HepG2 (cell line): Measurements from ENCODE around the gene PKNOX2. TPM values are rescaled to one million over a fixed set of nuclear protein-coding genes. Genes with fewer than 3 reads are reported as not detected.

Experiments used
- ATAC-seq: fragments of 200-7000 bp; cut with Tn5 transposase; 3 replicates; pipeline ENCODE4 v1.9.1; 2020; ENCODE audit warnings: mild to moderate bottlenecking, moderate library complexity
- BruUV-seq: library from RNA; stranded (reverse); fragments of 400-500 nt; replicated peaks from 2 replicates; lab custom pipeline; 2021; lab: Mats Ljungman, UMichigan
- CTCF ChIA-PET: fragments of 300-600 bp; formaldehyde crosslinking; extraction: SDS; loops from one replicate; lab custom pipeline; 2021; ENCODE audit warnings: low total read pairs, inconsistent platforms, low intra/inter-chr PET ratio; lab: Yijun Ruan, JAX
- POLR2A ChIA-PET: fragments of 350-600 bp; sonication (Branson Sonifier 250); formaldehyde crosslinking; loops from one replicate; lab custom pipeline; 2020; ENCODE audit warnings: antibody characterized with exemption, inconsistent platforms; lab: Yijun Ruan, JAX
- DNase-seq: peaks from one replicate; pipeline ENCODE4 v3.0.0-alpha.2; 2015; ENCODE audit warnings: low spot score
- FAIRE-seq: peaks from 3 replicates; lab custom pipeline; 2011; peaks lifted over from hg19 to GRCh38; lab: Jason Lieb, UNC
- H2AFZ ChIP-seq: one replicate; pipeline ENCODE4 v1.6.1; 2011; ENCODE audit warnings: low read length, inconsistent platforms
- H3K27ac ChIP-seq: fragments of 300-600 bp; 3 replicates; pipeline ENCODE4 v1.8.0; 2011; ENCODE audit warnings: mixed run types, mild to moderate bottlenecking, mixed read lengths, low read length, inconsistent platforms; ENCODE audit not compliant: insufficient read depth; ENCODE audit errors: extremely low read length
- H3K27me3 ChIP-seq, 2 experiments: fragments of 200-600 bp in 1 of 2; 2 replicates in 1 of 2; 3 replicates in 1 of 2; pipeline versions ENCODE4 v1.6.0 to v1.8.0; 2011; ENCODE audit warnings: low read length in 2 of 2, mild to moderate bottlenecking in 2 of 2, moderate library complexity in 2 of 2, inconsistent platforms in 1 of 2; ENCODE audit not compliant: insufficient read depth in 2 of 2, control insufficient read depth in 1 of 2
- H3K36me3 ChIP-seq, 2 experiments: fragments of 200-600 bp in 1 of 2; replicated peaks in 1 of 2; 2 replicates in 1 of 2; 3 replicates in 1 of 2; pipeline versions ENCODE4 v1.5.1 to v1.8.0; 2011; ENCODE audit warnings: low read length in 2 of 2, inconsistent platforms in 1 of 2; ENCODE audit not compliant: insufficient read depth in 2 of 2, control insufficient read depth in 1 of 2
- H3K4me1 ChIP-seq: 2 replicates; pipeline ENCODE4 v1.5.1; 2012; ENCODE audit warnings: low read length, inconsistent platforms; ENCODE audit not compliant: insufficient read depth
- H3K4me2 ChIP-seq: 2 replicates; pipeline ENCODE4 v1.6.0; 2011; ENCODE audit warnings: low read depth, low read length, inconsistent platforms
- H3K4me3 ChIP-seq, 3 experiments: fragments of 200-600 bp in 1 of 3; sonication (generic), shearing (Covaris generic) in 1 of 3; replicated peaks in 1 of 3; 2 replicates each; pipeline ENCODE4 v1.5.1; 2011 to 2016; ENCODE audit warnings: low read length in 3 of 3, inconsistent platforms in 2 of 3, low read depth in 2 of 3, mild to moderate bottlenecking in 2 of 3, control low read depth in 1 of 3, mixed read lengths in 1 of 3; ENCODE audit not compliant: insufficient read depth in 1 of 3
- H3K79me2 ChIP-seq: one replicate; pipeline ENCODE4 v1.6.1; 2011; ENCODE audit warnings: low read length, inconsistent platforms; ENCODE audit not compliant: insufficient read depth
- H3K9ac ChIP-seq: 2 replicates; pipeline ENCODE4 v1.6.0; 2011; ENCODE audit warnings: mild to moderate bottlenecking, low read depth, low read length, inconsistent platforms; ENCODE audit not compliant: insufficient read depth
- H3K9me3 ChIP-seq: 2 replicates; pipeline ENCODE4 v1.5.1; 2012; ENCODE audit warnings: mild to moderate bottlenecking, low read length
- H4K20me1 ChIP-seq: 2 replicates; pipeline ENCODE4 v1.6.0; 2011; ENCODE audit warnings: inconsistent platforms, mild to moderate bottlenecking, low read length, moderate library complexity; ENCODE audit not compliant: insufficient read depth
- JARID2 ChIP-seq: sonication (generic); formaldehyde crosslinking; IDR thresholded peaks from 2 replicates; pipeline ENCODE4 v1.8.1; 2023; ENCODE audit warnings: missing genetic modification reagents, inconsistent platforms; ENCODE audit not compliant: insufficient replicate concordance
- ZNF841 ChIP-seq: sonication (generic); formaldehyde crosslinking; IDR thresholded peaks from 2 replicates; pipeline ENCODE4 v1.8.1; 2023; ENCODE audit warnings: missing genetic modification reagents, borderline replicate concordance
- WGBS: methylation state at CpG from one replicate; pipeline ENCODE4 v1.1.6; 2017; ENCODE audit warnings: low lambda C conversion rate; 5-methylcytosine and 5-hydroxymethylcytosine counted together
- in situ Hi-C: cut with HindIII; loops from 2 replicates; pipeline ENCODE4 v1.10.0; 2017; ENCODE audit warnings: low pct_unique_long_range_greater_than_20kb; ENCODE audit not compliant: extremely low pct_ligation_motif_present
- intact Hi-C: fragments of 100-400 bp; cut with micrococcal nuclease; formaldehyde crosslinking; loops from one replicate; pipeline ENCODE4 v1.10.0; 2022; ENCODE audit not compliant: unreplicated experiment
- polyA plus RNA-seq, 8 experiments: library from polyadenylated mRNA; depleted of rRNA in 3 of 8; stranded (reverse) in 7 of 8; unstranded in 1 of 8; fragments of >200 nt; fragmentation: Illumina TruSeq in 4 of 8; extraction: Trizol in 4 of 8; gene quantifications; 2 replicates each; pipeline versions ENCODE4 v1.2.1 to v1.2.3, GENCODE V29; 2011 to 2016; ENCODE audit warnings: low read depth in 4 of 8, missing spikeins in 1 of 8, mixed read lengths in 1 of 8; ENCODE audit not compliant: insufficient read depth in 1 of 8
- total RNA-seq, 5 experiments: library from RNA; depleted of rRNA; stranded (reverse); fragments of >200 nt; fragmentation: Illumina TruSeq; extraction: Trizol; gene quantifications; 2 replicates each; pipeline ENCODE4 v1.2.3, GENCODE V29; 2016; ENCODE audit warnings: low read depth in 1 of 5
- TF ChIP-seq, protein P1 (sequence below): sonication (generic); formaldehyde crosslinking; IDR thresholded peaks from 2 replicates; pipeline ENCODE4 v1.4.0; 2020; ENCODE audit warnings: mild to moderate bottlenecking, missing genetic modification reagents
- TF ChIP-seq, protein P2 (sequence below): sonication (generic); formaldehyde crosslinking; IDR thresholded peaks from 2 replicates; pipeline ENCODE4 v1.4.0; 2020; ENCODE audit warnings: mild to moderate bottlenecking, missing genetic modification reagents
- TF ChIP-seq, protein P3 (sequence below): fragments of 450-650 bp; IDR thresholded peaks from 2 replicates; pipeline ENCODE4 v1.6.1; 2017

The PKNOX2 gene
- total and polyA plus RNA-seq, 2 of the 13 experiments (the other 11 are each of a cell fraction or from before 2014, with no cell fraction given) = not detected

DNA sequence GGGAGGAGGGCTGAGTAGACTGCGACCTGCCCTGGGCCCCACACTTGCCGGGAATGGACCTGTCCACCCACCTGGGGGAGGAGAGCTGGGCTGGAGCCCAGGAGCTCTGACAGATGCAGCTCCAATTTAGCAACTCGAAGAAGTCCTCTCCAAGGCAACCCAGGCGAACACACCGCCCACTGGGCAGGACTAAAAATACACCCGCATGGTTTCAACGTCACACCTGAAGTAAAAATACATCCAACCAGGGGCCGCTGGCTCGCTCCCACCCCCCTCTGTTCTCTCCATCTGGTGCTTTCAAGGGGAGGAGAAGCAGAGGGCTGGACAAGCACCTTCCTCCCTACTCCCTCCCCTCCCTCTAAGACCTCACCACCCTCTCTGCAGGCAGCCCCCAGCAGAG is 211.6 kb downstream of the PKNOX2 start (continued):
- TF ChIP-seq, protein P1, sequence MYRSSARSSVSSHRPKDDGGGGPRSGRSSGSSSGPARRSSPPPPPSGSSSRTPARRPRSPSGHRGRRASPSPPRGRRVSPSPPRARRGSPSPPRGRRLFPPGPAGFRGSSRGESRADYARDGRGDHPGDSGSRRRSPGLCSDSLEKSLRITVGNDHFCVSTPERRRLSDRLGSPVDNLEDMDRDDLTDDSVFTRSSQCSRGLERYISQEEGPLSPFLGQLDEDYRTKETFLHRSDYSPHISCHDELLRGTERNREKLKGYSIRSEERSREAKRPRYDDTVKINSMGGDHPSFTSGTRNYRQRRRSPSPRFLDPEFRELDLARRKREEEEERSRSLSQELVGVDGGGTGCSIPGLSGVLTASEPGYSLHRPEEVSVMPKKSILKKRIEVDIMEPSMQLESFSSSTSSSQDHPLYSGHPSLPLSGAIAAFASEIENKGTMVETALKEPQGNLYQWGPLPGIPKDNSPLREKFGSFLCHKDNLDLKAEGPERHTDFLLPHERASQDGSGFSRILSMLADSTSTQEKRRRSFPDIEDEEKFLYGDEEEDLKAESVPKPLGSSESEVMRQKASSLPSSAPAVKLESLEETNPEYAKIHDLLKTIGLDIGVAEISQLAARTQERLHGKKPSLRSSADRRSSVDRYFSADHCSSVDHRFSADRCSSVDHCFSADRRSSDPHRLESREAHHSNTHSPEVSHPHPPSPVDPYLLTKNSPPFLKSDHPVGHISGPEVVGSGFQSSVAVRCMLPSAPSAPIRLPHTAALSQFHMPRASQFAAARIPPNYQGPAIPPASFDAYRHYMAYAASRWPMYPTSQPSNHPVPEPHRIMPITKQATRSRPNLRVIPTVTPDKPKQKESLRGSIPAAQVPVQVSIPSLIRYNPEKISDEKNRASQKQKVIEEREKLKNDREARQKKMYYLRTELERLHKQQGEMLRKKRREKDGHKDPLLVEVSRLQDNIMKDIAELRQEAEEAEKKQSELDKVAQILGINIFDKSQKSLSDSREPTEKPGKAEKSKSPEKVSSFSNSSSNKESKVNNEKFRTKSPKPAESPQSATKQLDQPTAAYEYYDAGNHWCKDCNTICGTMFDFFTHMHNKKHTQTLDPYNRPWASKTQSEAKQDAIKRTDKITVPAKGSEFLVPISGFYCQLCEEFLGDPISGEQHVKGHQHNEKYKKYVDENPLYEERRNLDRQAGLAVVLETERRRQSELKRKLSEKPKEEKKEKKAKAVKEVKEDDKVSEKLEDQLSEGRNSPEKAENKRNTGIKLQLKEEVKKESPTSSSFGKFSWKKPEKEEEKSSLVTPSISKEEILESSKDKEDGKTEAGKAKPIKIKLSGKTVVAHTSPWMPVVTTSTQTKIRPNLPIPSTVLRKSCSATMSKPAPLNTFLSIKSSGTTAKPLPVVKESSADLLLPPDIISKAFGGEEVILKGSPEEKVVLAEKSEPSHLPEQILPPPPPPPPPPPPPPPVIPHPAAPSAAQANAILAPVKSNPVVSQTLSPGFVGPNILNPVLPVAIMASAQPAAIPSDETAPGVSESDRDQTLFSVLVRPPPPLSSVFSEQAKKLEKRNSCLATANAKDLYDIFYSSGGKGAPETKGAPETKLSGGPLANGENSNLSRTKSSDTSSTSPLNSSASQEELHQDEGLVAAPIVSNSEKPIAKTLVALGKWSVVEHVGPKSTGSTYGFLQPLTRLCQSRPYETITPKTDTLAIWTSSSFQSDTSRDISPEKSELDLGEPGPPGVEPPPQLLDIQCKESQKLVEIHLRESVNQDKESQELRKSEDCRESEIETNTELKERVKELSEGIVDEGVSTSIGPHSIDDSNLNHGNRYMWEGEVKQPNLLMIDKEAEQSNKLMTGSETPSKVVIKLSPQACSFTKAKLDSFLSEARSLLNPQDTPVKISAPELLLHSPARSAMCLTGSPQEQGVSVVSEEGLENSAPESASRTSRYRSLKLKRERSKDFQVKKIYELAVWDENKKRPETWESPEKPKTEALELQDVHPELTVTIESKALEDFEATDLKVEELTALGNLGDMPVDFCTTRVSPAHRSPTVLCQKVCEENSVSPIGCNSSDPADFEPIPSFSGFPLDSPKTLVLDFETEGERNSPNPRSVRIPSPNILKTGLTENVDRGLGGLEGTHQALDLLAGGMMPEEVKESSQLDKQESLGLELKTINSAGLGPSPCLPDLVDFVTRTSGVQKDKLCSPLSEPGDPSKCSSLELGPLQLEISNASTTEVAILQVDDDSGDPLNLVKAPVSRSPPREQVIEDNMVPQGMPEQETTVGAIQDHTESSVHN (CRISPR knock-in tag) = no peak

- no TSS peak for BruUV-seq
- Histone ChIP-seq H3K79me2 (no peaks in the 10 kb centered on the region), H3K9me3 (no peaks in the 10 kb centered on the region), H3K4me1 (no peaks in the 10 kb centered on the region), H3K27ac (no peak overlapping the region), H2AFZ (no peak overlapping the region), H3K27me3 (peaks cover 6 to 76% of the 10 kb centered on the region in 2 experiments; a peak in 4 of 5 replicates), H3K4me2 (no peak overlapping the region), H3K9ac (no peak overlapping the region), H4K20me1 (no peaks in the 10 kb centered on the region), H3K4me3 (no peak overlapping the region), H3K36me3 (no peaks in the 10 kb centered on the region)
- in situ Hi-C loops = no loop called here
- no peak for TF ChIP-seq JARID2 (CRISPR knock-in tag)
- TF ChIP-seq, protein P2, sequence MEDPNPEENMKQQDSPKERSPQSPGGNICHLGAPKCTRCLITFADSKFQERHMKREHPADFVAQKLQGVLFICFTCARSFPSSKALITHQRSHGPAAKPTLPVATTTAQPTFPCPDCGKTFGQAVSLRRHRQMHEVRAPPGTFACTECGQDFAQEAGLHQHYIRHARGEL (CRISPR knock-in tag) = no peak
- no peak for TF ChIP-seq ZNF841 (CRISPR knock-in tag)
- TF ChIP-seq, protein P3, sequence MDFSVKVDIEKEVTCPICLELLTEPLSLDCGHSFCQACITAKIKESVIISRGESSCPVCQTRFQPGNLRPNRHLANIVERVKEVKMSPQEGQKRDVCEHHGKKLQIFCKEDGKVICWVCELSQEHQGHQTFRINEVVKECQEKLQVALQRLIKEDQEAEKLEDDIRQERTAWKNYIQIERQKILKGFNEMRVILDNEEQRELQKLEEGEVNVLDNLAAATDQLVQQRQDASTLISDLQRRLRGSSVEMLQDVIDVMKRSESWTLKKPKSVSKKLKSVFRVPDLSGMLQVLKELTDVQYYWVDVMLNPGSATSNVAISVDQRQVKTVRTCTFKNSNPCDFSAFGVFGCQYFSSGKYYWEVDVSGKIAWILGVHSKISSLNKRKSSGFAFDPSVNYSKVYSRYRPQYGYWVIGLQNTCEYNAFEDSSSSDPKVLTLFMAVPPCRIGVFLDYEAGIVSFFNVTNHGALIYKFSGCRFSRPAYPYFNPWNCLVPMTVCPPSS = no peak
- ChIA-PET CTCF (no interaction called here), POLR2A (no interaction called here)
- no peak for DNase-seq
- no peak for FAIRE-seq
- WGBS = 33% methylated on average over 5 of the region's 5 CpGs
- intact Hi-C loops = no loop called here
- ATAC-seq = no peak
Measured at GRCh38 chr11:125376856-125377255, 212.3 kb downstream of the PKNOX2 start.
